ENCODE data around the gene TRO. TPM values are rescaled to one million over a fixed set of nuclear protein-coding genes. Genes with fewer than 3 reads are reported as not detected.

TRO gene
- total RNA-seq, 1 donor from 2014 or later, result 1.6 TPM

DNA sequence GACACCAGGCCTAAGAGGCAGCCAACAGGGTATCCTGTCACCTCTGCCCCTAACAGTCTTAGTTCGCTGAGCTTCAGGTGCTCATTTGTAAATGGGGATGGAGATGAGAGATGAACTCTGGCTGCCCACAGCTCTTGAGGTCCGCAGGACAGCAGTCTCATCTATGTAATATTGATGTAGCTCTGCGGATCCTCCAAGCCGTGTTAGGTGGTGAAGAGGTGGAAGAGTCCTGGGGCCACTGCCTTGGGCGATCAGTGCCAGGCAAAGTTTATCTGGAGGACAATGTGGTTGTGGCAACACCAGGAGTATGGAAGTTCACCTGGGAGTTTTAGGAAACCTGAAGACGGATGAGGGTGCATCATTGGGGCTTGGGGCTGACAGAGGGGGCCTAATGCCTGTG, 13.4 kb downstream of the TRO start:
- H3K36me3 Mint-ChIP-seq (ENCODE audit: low read depth), result no peaks in the 10 kb centered on the region
- no peak overlapping the region for H3K4me3 Mint-ChIP-seq
- no peak overlapping the region for H3K27ac Mint-ChIP-seq

DNA sequence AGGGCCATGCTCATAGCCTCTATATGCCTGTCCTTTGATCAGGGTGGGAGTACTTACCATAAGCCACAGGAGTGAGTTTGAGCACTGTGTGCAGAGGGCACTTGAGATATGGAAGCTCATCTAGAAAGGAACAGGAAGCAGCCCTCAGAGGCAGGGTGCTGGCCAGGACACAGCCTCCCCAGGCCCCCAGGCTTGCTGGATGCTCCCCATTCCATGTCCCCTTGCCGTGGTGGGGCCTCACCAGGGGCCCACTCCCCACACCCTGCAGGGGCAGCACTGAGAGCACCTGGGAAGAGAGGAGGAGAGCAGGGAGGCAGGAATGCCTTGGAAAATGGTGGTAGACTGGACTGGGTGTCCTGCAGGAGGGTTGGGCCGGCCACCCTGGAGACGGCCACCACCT, 14.3 kb downstream of the TRO start:
- Mint-ChIP-seq H3K27ac (no peak overlapping the region), H3K4me3 (no peak overlapping the region), H3K4me1 (no peaks in the 10 kb centered on the region), H3K9me3 (no peaks in the 10 kb centered on the region), H3K36me3 (ENCODE audit: low read depth) (no peaks in the 10 kb centered on the region), H3K27me3 (no peaks in the 10 kb centered on the region)
- intact Hi-C loops (cut with micrococcal nuclease), result no loop called here
- no peak for DNase-seq

More for the DNA sequence above, 13.4 kb downstream of the TRO start:
- intact Hi-C loops (cut with micrococcal nuclease), result no loop called here
- Mint-ChIP-seq H3K9me3 (no peaks in the 10 kb centered on the region), H3K27me3 (no peaks in the 10 kb centered on the region), H3K4me1 (no peaks in the 10 kb centered on the region)
- peak; percentile 16 for DNase-seq

DNA sequence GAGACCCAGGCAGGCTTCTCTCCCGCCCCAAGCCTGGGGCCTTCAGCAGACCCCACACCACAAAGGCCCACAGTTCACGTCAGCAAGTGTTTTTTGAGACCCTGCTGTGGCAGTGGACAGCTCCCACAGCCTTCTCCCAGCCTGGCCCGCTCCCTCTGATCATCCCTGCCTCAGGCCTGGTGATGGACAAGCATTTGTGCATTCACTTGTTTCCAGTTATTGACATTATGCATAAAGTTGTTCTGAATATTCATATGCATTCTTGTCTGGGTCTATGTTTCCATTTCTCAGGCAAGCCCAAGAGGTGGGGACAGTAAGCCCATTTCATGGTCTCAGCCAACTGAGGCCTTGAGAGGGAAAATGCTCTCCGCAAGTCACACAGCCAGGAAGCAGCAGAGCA, 14.7 kb downstream of the TRO start:
- no peak for DNase-seq
- H3K36me3 Mint-ChIP-seq (ENCODE audit: low read depth), result no peaks in the 10 kb centered on the region
- H3K4me3 Mint-ChIP-seq, result no peak overlapping the region
- H3K9me3 Mint-ChIP-seq, result no peaks in the 10 kb centered on the region
- no peak overlapping the region for H3K27ac Mint-ChIP-seq
- intact Hi-C loops (cut with micrococcal nuclease), result no loop called here
- no peaks in the 10 kb centered on the region for H3K27me3 Mint-ChIP-seq
- no peaks in the 10 kb centered on the region for H3K4me1 Mint-ChIP-seq

DNA sequence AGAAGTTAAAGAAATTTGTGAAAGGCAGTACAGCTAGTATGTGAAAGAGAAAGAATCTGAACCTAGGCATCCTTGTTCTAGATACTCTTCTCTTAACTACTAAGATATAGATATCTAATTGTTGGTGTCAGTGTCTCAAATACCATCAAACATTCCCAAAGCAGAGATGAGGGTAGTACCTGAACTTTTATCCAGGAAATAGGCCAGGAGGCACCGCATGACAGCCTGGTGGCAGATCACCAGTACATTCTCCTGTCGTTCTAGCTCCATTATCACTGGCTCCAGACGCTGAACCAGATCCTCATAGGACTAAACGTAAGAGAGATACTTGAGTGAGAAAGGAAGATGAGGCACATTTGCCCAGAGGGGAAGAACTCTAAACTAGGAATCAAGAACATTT, 16.8 kb downstream of the TRO start:
- no peak for DNase-seq
- Mint-ChIP-seq H3K27me3 (no peaks in the 10 kb centered on the region), H3K4me1 (no peaks in the 10 kb centered on the region), H3K27ac (no peak overlapping the region), H3K36me3 (ENCODE audit: low read depth) (no peaks in the 10 kb centered on the region), H3K9me3 (no peaks in the 10 kb centered on the region), H3K4me3 (no peak overlapping the region)
- intact Hi-C loops (cut with micrococcal nuclease), result no loop called here

DNA sequence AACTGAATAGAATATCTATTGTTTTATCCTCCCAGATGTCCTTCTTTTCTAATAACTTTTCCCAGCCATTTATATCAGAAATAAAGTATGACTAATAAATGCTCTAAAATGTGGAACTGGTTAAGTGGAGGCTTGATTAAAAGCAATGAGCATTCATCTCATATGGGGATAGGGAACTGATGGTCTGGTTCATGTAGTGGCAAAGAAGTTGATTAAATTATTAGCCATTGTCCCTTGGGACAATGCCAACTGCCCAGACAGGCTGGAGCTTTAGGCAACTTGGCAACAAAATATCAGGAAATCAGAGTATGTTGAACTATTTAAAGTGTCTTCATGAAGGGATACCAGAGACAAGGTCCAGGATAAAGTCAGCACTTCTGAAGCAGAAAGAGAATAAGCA, 24.2 kb downstream of the TRO start:
- no peak overlapping the region for H3K27ac Mint-ChIP-seq
- H3K27me3 Mint-ChIP-seq, result no peaks in the 10 kb centered on the region
- H3K4me3 Mint-ChIP-seq, result no peak overlapping the region
- intact Hi-C loops (cut with micrococcal nuclease), result no loop called here
- no peaks in the 10 kb centered on the region for H3K4me1 Mint-ChIP-seq
- H3K36me3 Mint-ChIP-seq (ENCODE audit: low read depth), result no peaks in the 10 kb centered on the region
- H3K9me3 Mint-ChIP-seq, result no peaks in the 10 kb centered on the region
- DNase-seq, result no peak

DNA sequence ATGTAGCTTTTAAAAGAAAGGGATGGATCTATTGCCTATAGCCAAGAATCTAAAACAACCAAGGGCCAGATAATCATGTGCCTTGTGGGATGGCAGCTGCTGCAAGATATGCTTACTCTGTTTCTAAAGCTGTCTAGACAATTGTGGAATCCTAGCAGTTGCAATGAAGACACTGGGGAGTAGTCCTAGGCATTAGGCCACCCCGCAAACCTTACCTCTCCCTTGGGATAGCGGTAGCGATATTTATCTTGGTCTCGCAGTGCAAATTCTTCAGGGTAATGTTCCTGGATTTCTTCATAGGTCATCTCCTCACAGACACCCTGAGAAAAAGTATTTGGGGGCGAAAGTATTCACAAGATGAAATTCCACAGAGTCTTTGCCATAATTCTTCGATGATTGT, 24.6 kb downstream of the TRO start:
- no peaks in the 10 kb centered on the region for H3K27me3 Mint-ChIP-seq
- DNase-seq, result no peak
- H3K9me3 Mint-ChIP-seq, result no peaks in the 10 kb centered on the region
- no peak overlapping the region for H3K4me3 Mint-ChIP-seq
- no peaks in the 10 kb centered on the region for H3K4me1 Mint-ChIP-seq
- intact Hi-C loops (cut with micrococcal nuclease), result no loop called here
- no peaks in the 10 kb centered on the region for H3K36me3 Mint-ChIP-seq (ENCODE audit: low read depth)
- no peak overlapping the region for H3K27ac Mint-ChIP-seq

DNA sequence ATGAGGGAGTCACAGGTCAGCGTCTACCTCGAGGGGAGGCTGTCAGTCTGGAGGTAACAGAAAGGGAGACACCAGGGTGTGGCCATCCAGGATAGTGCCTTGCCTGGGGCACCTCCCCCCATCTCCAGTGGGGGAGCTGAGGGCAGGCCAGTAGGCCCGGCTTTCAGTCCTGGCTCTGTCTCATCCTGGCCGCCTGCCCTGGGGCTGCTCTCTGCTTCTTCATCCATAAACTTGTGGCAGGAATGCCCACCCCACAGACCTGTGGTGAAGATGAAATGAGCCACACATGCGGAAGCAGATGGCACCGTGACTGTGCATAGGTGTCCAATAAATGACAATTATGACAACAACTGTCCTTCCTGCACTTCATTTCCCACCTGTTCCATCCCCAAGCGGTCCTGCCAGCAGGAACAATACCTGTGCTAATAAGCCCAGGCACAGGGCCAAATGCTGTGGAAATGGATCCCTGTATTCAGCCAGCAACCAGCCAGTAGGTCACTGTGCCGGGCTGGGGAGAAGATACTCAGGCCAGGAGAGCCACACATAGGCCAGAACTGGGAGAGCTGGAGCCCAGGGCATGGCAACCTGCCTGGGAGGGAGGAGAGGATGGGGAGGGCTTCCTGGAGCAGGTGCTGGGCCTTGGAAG, 30.2 kb downstream of the TRO start:
- H3K27me3 Mint-ChIP-seq, result no peaks in the 10 kb centered on the region
- H3K4me3 Mint-ChIP-seq, result no peak overlapping the region
- intact Hi-C loops (cut with micrococcal nuclease), result no loop called here
- no peaks in the 10 kb centered on the region for H3K4me1 Mint-ChIP-seq
- no peaks in the 10 kb centered on the region for H3K9me3 Mint-ChIP-seq
- H3K36me3 Mint-ChIP-seq (ENCODE audit: low read depth), result no peaks in the 10 kb centered on the region
- H3K27ac Mint-ChIP-seq, result no peak overlapping the region
- DNase-seq, result no peak

DNA sequence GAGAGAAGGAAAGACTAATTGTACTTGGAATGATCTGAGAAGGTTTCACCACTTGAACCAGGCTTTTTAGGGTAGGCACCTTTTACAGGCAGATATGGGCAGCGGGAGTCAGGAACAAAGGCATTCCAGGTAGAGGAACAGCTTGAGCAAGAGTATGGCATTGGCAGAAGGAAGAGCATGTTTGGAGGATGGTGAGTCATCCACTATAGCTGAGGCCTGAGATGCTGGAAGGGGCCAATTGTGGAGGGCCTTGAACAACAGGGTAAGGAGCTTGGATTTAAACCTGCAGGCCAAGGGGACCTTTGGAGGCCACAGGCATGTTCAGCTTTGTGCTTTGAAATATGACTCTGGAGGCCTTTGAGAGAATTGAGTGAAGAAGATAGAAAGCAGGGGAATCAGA, 41.1 kb downstream of the TRO start:
- H3K27ac Mint-ChIP-seq, result no peak overlapping the region
- peaks cover 4% of the 10 kb centered on the region for H3K27me3 Mint-ChIP-seq
- no peak overlapping the region for H3K4me3 Mint-ChIP-seq
- peaks cover 3% of the 10 kb centered on the region for H3K9me3 Mint-ChIP-seq
- peaks cover 4% of the 10 kb centered on the region for H3K4me1 Mint-ChIP-seq
- intact Hi-C loops (cut with micrococcal nuclease), result no loop called here
- H3K36me3 Mint-ChIP-seq (ENCODE audit: low read depth), result no peaks in the 10 kb centered on the region
- DNase-seq, result no peak

DNA sequence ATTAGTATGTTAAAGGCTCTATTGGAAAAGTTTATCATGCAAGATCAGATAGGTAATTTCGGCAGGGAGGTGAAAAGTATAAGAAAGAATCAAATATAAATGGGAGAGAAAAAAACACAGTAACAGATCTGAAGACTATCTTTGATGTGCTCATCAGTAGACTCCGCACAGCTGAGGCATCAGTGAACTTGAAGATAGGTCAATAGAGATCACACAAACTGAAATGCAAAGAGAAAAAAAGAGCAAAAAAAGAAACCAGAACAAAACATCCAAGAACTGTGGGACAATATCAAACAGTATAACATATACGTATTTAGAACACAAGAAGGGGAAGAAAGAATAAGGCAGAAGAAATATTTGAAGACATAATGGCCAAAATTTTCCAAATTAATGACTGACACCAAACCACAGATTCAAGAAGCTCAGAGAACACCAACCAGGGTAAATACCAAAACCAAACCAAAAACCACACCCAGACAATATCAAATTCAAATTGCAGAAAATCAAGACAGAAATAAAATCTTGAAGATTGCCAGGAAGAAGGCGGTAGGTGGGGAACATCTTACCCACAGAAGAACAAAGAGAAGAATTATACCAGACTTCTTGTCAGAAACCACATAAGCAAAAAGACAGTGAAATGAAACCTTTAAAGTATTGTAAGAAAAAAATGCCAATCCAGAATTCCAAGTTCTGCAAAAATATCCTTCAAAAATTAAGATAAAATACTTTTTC, 44.3 kb downstream of the TRO start:
- Mint-ChIP-seq H3K27me3 (peaks cover 4% of the 10 kb centered on the region), H3K36me3 (ENCODE audit: low read depth) (no peaks in the 10 kb centered on the region), H3K9me3 (no peaks in the 10 kb centered on the region), H3K27ac (no peak overlapping the region), H3K4me3 (no peak overlapping the region), H3K4me1 (peaks cover 4% of the 10 kb centered on the region)
- intact Hi-C loops (cut with micrococcal nuclease), result no loop called here
- DNase-seq, result no peak

DNA sequence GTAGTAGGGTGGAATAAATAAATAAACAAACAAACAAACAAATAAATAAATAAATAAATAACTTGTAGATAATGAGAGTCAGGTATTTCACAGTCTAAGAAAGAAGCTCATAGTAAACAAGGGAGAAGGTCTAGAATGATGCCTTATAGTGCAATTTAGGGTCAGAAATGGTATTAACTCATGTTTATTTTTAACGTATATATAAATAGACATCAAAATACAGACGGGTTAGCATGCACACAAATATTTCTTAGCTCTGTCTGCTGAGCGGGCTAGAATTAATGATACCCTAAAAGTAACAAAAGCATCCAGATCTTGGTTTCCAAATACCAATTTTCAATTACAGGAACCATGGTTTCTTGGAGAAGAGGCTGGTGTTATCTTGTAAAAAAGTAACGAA, 56.8 kb downstream of the TRO start:
- H3K36me3 Mint-ChIP-seq (ENCODE audit: low read depth), result no peaks in the 10 kb centered on the region
- H3K4me3 Mint-ChIP-seq, result no peak overlapping the region
- DNase-seq, result no peak
- H3K27me3 Mint-ChIP-seq, result peaks cover 1% of the 10 kb centered on the region
- no peak overlapping the region for H3K27ac Mint-ChIP-seq
- no peaks in the 10 kb centered on the region for H3K4me1 Mint-ChIP-seq
- intact Hi-C loops (cut with micrococcal nuclease), result no loop called here
- no peaks in the 10 kb centered on the region for H3K9me3 Mint-ChIP-seq

DNA sequence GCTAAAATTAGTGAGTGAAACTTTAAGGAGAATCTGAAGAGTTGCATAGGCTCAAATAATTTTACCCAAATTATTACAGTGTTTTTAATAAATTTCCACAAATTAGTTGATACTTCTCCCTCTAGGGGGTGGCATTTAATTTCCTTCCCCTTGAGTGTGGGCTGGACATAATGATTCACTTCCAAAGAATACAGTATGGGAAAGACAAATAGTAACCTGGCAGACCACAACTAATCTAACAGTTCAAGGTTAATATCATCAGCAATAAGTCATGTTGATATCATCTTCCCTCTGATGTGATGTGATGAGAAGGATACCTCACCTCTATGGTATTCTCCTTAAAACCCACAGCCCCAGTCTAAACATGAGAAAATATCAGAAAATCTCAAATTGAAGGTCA, 57.8 kb downstream of the TRO start:
- Mint-ChIP-seq H3K9me3 (no peaks in the 10 kb centered on the region), H3K27me3 (peaks cover 1% of the 10 kb centered on the region), H3K36me3 (ENCODE audit: low read depth) (no peaks in the 10 kb centered on the region), H3K4me1 (no peaks in the 10 kb centered on the region), H3K4me3 (no peak overlapping the region), H3K27ac (no peak overlapping the region)
- no peak for DNase-seq
- intact Hi-C loops (cut with micrococcal nuclease), result no loop called here

DNA sequence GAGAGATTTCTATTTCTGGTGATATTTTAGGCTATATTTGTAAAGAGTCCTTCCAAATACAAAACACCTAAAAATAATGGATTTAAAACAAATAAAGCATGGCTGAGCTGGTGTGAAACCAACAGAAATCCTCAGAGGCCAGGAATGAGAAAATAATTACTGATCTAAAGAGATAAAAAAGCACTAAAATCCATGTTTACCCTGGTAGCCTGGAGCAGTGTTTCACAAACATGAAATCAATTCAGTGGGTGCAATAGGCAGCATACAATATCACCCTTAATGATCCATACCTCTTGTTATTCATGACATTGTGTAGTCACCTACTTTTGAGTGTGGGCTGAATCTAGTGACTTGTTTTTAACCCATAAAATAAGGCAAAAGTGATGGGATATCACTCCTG, 58.8 kb downstream of the TRO start:
- Mint-ChIP-seq H3K9me3 (no peaks in the 10 kb centered on the region), H3K4me3 (no peak overlapping the region), H3K36me3 (ENCODE audit: low read depth) (no peaks in the 10 kb centered on the region), H3K4me1 (no peaks in the 10 kb centered on the region), H3K27me3 (peaks cover 1% of the 10 kb centered on the region), H3K27ac (no peak overlapping the region)
- intact Hi-C loops (cut with micrococcal nuclease), result no loop called here
- DNase-seq, result no peak

DNA sequence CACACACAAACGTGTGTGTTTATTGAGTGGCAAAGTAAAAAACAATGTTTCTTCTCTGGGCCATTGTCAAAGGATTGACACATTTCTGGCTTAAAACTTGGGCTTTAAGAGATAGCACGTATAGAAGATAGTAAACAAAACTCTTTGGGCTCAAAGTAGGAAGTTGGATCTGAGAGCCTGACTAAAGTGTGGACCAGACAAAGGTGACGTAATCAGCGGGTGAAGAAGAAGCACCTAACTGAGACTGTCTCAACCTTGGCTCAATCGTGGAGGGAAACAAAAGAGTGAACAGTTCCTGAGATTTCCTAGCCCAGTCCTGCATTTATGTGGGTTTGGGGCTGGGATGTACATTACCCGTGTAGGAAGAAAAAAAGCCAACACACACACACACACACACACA, 59.7 kb downstream of the TRO start:
- intact Hi-C loops (cut with micrococcal nuclease), result no loop called here
- H3K4me3 Mint-ChIP-seq, result no peak overlapping the region

More for the DNA sequence above, 59.7 kb downstream of the TRO start:
- H3K4me1 Mint-ChIP-seq, result no peaks in the 10 kb centered on the region
- H3K9me3 Mint-ChIP-seq, result no peaks in the 10 kb centered on the region
- H3K27ac Mint-ChIP-seq, result no peak overlapping the region
- DNase-seq, result no peak
- peaks cover 1% of the 10 kb centered on the region for H3K27me3 Mint-ChIP-seq
- no peaks in the 10 kb centered on the region for H3K36me3 Mint-ChIP-seq (ENCODE audit: low read depth)
